ENCODE measurements around the gene PALD1. TPM values are rescaled to one million over a fixed set of nuclear protein-coding genes. Genes with fewer than 3 reads are reported as not detected.

The PALD1 gene
- total and polyA plus RNA-seq, 9 of the 15 experiments (the other 6 are each of a cell fraction or from before 2014, with no cell fraction given), result 0.03 to 0.29 (median 0.09) TPM; not detected in 2

GRCh38 chr10:70510904-70511303 lies 32.3 kb downstream of the PALD1 start (continued):
- no peak for TF ChIP-seq CBX2 (IDR thresholded peaks at IDR 0.05; ENCODE audit: insufficient read depth, low read length, poor library complexity, severe bottlenecking)
- no peak for TF ChIP-seq CSDE1 (IDR thresholded peaks at IDR 0.05)

GRCh38 chr10:70512149-70512639 lies 33.6 kb downstream of the PALD1 start:
- WGBS (ENCODE audit: insufficient coverage, low coverage, missing lambda C conversion rate), result 8% methylated on average over 5 of the region's 5 CpGs
- intact Hi-C loops (cut with micrococcal nuclease), result no loop called here

More at GRCh38 chr10:70512149-70512639, 33.6 kb downstream of the PALD1 start:
- in situ Hi-C loops (cut with MboI), result no loop called here
- no peak; the same call in 2 of the 3 replicates for ATAC-seq
- Histone ChIP-seq H3K36me3 (ENCODE audit: control insufficient read depth, insufficient read depth, low read length) (no peaks in the 10 kb centered on the region), H3K27me3 (ENCODE audit: control insufficient read depth in 2 of 2, insufficient read depth in 2 of 2, low read length in 2 of 2) (peaks cover 55 to 93% of the 10 kb centered on the region in 2 experiments), H3K4me3 (no peak overlapping the region), H3K9me1 (ENCODE audit: control insufficient read depth, insufficient read depth, low read length) (no peaks in the 10 kb centered on the region), H3K9ac (ENCODE audit: insufficient read depth in 1 of 2, low read depth in 2 of 2, low read length in 2 of 2) (no peak overlapping the region), H3K79me2 (ENCODE audit: control insufficient read depth, insufficient read depth, low read length) (no peaks in the 10 kb centered on the region), H3K4me1 (replicated peaks in 1 of 2; ENCODE audit: control insufficient read depth in 2 of 2, insufficient read depth in 2 of 2, low read length in 2 of 2) (peaks cover 0 to 3% of the 10 kb centered on the region in 2 experiments; a peak in 1 of 5 replicates), H4K20me1 (replicated peaks; ENCODE audit: control insufficient read depth, insufficient read depth, low read length) (no peaks in the 10 kb centered on the region), H3K27ac (ENCODE audit: extremely low read depth, low read depth, low read length) (no peak overlapping the region), H2AFZ (ENCODE audit: low read depth, low read length) (no peak overlapping the region), H3K9me3 (replicated peaks; ENCODE audit: control insufficient read depth, insufficient read depth, low read depth, low read length) (no peaks in the 10 kb centered on the region), H3K4me2 (ENCODE audit: insufficient read depth, low read length) (no peak overlapping the region)
- ChIA-PET CTCF (ENCODE audit: low intra/inter-chr PET ratio) (no interaction called here), POLR2A (interaction anchor here (0.9 kb wide), 1 partner anchor 12 kb away, joined by 4 read pairs; no protein-coding TSS in a partner anchor)
- TF ChIP-seq NR4A1 (CRISPR knock-in tag; IDR thresholded peaks at IDR 0.05), result no peak
- TF ChIP-seq NR4A1 (tag; IDR thresholded peaks at IDR 0.05), result no peak
- TF ChIP-seq ZFX (CRISPR knock-in tag; IDR thresholded peaks at IDR 0.05), result no peak
- TF ChIP-seq SIX5 (IDR thresholded peaks at IDR 0.05; ENCODE audit: borderline replicate concordance in 1 of 2, insufficient read depth in 1 of 2, low read depth in 1 of 2, low read length in 2 of 2), result no peak
- TF ChIP-seq EP400 (IDR thresholded peaks at IDR 0.05), result no peak
- TF ChIP-seq STAT6 (CRISPR knock-in tag; IDR thresholded peaks at IDR 0.05), result no peak
- TF ChIP-seq RBFOX2 (IDR thresholded peaks at IDR 0.05; ENCODE audit: low read depth, low read length), result no peak
- no peak for TF ChIP-seq NR3C1 (CRISPR knock-in tag; IDR thresholded peaks at IDR 0.05)
- FAIRE-seq, result no peak
- no peak for DNase-seq (ENCODE audit: extremely low read depth in 1 of 4, low spot score in 3 of 4)
- BruUV-seq (replicated peaks), result no TSS peak
